Kidney epithelial cell (primary cell): ENCODE data around the gene LPCAT1. TPM values are rescaled to one million over a fixed set of nuclear protein-coding genes. Genes with fewer than 3 reads are reported as not detected.

Source experiments
- DNase-seq: peaks from one replicate; pipeline ENCODE4 v3.0.0-alpha.2; 2010; ENCODE audit warnings: low read depth
- H3K27me3 ChIP-seq: 2 replicates; pipeline ENCODE4 v1.6.0; 2011; ENCODE audit warnings: low read length; ENCODE audit not compliant: control insufficient read depth, insufficient read depth
- H3K36me3 ChIP-seq: 2 replicates; pipeline ENCODE4 v1.5.1; 2011; ENCODE audit warnings: low read length; ENCODE audit not compliant: control insufficient read depth, insufficient read depth
- H3K4me3 ChIP-seq: 2 replicates; pipeline ENCODE4 v1.5.1; 2011; ENCODE audit warnings: low read depth, mild to moderate bottlenecking, control low read depth, low read length
- total RNA-seq: library from RNA; depleted of rRNA; stranded (reverse); fragments of >200 nt; gene quantifications from 2 replicates; pipeline ENCODE4 v1.2.3, GENCODE V29; 2015
- TF ChIP-seq, protein P1 (sequence below): IDR thresholded peaks from 2 replicates; pipeline ENCODE4 v1.5.1; 2011; ENCODE audit warnings: mild to moderate bottlenecking, moderate library complexity, low read length, control low read depth, inconsistent platforms; ENCODE audit not compliant: insufficient read depth, poor library complexity, severe bottlenecking

LPCAT1 gene
- total RNA-seq, 1 donor from 2014 or later, result 87.6 TPM

DNA sequence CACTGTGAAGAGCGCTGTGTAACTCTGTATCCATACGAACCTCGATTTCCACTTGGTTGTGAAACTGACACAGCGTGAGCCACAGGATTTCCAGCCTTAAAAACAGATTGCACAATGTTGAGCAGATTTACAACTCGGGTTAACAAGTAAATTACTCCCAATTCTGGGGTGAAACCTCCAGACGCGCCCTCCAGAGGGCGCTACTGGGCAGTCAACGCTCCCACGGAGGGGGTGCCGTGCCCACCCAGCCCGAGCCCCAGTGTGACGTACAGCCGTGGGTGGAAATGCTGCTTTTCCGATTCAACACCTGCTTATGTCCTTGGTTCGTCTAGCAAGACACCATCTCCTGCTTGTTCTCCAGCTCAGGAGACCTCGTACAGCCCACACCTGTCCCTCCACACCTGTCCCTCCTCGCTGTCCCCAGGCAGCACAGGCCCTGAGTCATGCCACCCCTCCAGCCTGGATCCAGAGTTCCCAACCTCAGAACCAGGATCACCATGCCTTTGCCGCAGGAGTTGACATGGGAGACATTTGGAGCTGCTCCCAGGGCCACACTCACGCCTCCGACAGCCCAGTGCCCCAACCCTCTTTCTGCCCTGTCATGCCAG is 44.1 kb downstream of the LPCAT1 start:
- no peaks in the 10 kb centered on the region for H3K27me3 ChIP-seq
- DNase-seq, result no peak
- TF ChIP-seq, protein P1, sequence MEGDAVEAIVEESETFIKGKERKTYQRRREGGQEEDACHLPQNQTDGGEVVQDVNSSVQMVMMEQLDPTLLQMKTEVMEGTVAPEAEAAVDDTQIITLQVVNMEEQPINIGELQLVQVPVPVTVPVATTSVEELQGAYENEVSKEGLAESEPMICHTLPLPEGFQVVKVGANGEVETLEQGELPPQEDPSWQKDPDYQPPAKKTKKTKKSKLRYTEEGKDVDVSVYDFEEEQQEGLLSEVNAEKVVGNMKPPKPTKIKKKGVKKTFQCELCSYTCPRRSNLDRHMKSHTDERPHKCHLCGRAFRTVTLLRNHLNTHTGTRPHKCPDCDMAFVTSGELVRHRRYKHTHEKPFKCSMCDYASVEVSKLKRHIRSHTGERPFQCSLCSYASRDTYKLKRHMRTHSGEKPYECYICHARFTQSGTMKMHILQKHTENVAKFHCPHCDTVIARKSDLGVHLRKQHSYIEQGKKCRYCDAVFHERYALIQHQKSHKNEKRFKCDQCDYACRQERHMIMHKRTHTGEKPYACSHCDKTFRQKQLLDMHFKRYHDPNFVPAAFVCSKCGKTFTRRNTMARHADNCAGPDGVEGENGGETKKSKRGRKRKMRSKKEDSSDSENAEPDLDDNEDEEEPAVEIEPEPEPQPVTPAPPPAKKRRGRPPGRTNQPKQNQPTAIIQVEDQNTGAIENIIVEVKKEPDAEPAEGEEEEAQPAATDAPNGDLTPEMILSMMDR, result peak; percentile 77
- no peak overlapping the region for H3K4me3 ChIP-seq
- H3K36me3 ChIP-seq, result no peaks in the 10 kb centered on the region

DNA sequence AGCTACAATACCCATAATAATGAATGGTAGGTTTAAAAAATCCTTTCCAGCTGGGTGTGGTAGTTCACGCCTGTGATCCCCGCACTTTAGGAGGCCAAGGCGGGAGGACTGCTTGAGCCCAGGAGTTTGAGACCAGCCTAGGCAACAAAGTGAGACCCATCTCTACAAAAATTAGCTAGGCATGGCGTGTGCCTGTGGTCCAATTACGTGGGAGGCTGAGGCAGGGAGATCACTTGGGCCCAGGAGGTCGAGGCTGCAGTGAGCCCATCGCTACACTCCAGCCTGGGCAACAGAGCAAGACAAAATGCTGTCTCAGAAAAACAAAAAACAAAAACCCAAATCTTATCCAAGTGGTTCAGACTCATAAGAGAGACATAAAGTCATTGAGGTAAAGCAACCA is 44.7 kb downstream of the LPCAT1 start:
- Histone ChIP-seq H3K36me3 (no peaks in the 10 kb centered on the region), H3K27me3 (no peaks in the 10 kb centered on the region), H3K4me3 (no peak overlapping the region)
- no peak for DNase-seq
- TF ChIP-seq, protein P1, result no peak

DNA sequence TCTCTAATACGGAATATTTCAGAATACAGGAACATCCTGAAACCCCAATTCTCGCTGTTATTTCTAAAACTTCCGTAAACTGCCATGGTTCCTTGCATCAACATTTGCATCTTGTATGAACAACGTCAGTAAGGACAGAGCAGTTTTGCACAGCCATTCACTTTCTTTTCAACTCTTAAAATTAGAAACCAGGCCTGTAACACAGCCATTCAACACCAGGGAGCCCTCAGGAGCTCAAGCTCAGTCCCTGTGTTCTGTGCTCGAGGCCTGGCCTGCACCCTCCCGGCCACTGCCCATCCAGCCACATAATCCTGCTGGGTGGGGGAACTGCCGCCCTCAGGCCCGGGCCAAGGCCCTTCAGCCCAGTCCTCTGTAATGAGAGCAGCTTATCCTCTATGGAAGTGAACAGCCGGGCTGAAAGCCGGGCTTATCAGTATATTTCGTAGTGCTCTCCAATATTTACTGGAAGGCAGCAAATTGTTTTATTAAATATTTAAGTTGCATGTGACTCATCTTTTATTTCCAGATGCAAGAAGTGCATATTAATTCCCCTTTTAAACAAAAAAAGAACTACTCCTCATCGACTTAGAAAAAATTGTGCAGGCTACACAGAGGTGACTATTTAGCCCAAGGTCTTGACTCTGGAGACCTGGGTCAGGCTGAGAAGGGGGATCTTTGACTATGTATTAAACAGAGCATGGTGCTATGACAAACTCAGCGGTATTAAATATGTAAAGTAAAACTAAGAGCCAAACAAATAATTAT is 45.3 kb downstream of the LPCAT1 start:
- no peak overlapping the region for H3K4me3 ChIP-seq
- TF ChIP-seq, protein P1, result no peak
- H3K36me3 ChIP-seq, result no peaks in the 10 kb centered on the region
- DNase-seq, result no peak
- H3K27me3 ChIP-seq, result no peaks in the 10 kb centered on the region

DNA sequence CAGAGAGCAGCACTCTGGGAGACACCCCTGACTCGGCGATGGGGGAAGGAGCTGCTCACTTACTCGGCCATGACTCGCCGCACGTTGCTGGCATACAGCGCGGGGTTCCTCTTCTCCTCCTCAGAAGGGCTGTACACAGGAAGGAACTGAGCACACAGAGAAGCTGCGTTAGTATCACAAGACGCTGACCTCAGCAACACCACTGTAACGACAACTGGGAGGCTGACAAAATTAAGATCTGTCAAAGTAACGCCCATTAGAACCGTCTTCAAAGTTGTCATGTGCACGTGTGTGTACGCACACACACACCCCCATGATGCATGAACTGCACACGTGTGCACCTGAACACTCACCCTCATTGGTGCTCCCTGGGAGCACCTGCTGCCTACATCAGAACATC is 46.4 kb downstream of the LPCAT1 start:
- H3K36me3 ChIP-seq, result no peaks in the 10 kb centered on the region
- TF ChIP-seq, protein P1, result no peak
- no peak overlapping the region for H3K4me3 ChIP-seq
- H3K27me3 ChIP-seq, result no peaks in the 10 kb centered on the region
- DNase-seq, result no peak

DNA sequence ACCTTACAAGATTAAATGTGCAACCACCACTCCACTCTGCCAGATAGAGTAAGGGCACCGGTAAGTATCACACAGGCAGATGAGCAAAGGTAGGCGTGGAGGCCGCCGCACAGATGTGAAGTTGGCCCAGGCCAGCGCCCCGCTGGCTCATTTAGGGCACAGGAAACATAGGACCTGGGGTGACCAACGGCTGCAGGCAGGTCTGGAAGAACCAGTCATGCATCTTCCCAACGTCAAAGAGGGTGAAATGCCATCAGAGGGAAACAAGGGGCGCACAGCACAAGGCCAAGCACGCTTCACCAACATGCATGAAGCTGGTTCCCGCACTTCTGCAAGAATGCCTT is 46.8 kb downstream of the LPCAT1 start:
- no peaks in the 10 kb centered on the region for H3K27me3 ChIP-seq
- no peaks in the 10 kb centered on the region for H3K36me3 ChIP-seq
- TF ChIP-seq, protein P1, result no peak
- H3K4me3 ChIP-seq, result no peak overlapping the region
- DNase-seq, result no peak
